ENCODE data around the gene RNF168.
"Not testable (repeated sequence)": the region's sequence is repeated elsewhere in the genome, so short reads cannot be mapped to it uniquely, and the experiment has no call there.

Gene RNF168

GRCh38 chr3:196517162-196517800 is 13.7 kb upstream of the RNF168 start:
- in situ Hi-C loops (cut with HindIII; ENCODE audit: low sequenced_read_pairs) = no loop called here

- in situ Hi-C loops (cut with HindIII; ENCODE audit: low sequenced_read_pairs) = no loop called here
These were observed 11.5 kb upstream of the RNF168 start, which contains the start of gene SMCO1 for GRCh38 chr3:196514913-196515621. SMCO1 (minus strand) TSS chr3:196515346; CDS start chr3:196515209, 137 bp downstream.

- in situ Hi-C loops (cut with HindIII; ENCODE audit: low sequenced_read_pairs) = no loop called here
These were observed 10.8 kb upstream of the RNF168 start for GRCh38 chr3:196514350-196514716.

GRCh38 chr3:196513697-196514349 is 10.3 kb upstream of the RNF168 start:
- in situ Hi-C loops (cut with HindIII; ENCODE audit: low sequenced_read_pairs) = no loop called here

GRCh38 chr3:196511646-196512425 is 8.3 kb upstream of the RNF168 start:
- in situ Hi-C loops (cut with HindIII; ENCODE audit: low sequenced_read_pairs) = not testable (repeated sequence)

GRCh38 chr3:196511108-196511507 is 7.5 kb upstream of the RNF168 start:
- in situ Hi-C loops (cut with HindIII; ENCODE audit: low sequenced_read_pairs) = not testable (repeated sequence)

- in situ Hi-C loops (cut with HindIII; ENCODE audit: low sequenced_read_pairs) = no loop called here
These were observed 3.1 kb upstream of the RNF168 start for GRCh38 chr3:196506687-196507086.

- in situ Hi-C loops (cut with HindIII; ENCODE audit: low sequenced_read_pairs) = no loop called here
These were observed 988 bp upstream of the RNF168 start for GRCh38 chr3:196504556-196504955.

- in situ Hi-C loops (cut with HindIII; ENCODE audit: low sequenced_read_pairs) = not testable (repeated sequence)
These were observed 470 bp upstream of the RNF168 start for GRCh38 chr3:196504077-196504398.

GRCh38 chr3:196502775-196503195 is 783 bp downstream of the RNF168 start:
- in situ Hi-C loops (cut with HindIII; ENCODE audit: low sequenced_read_pairs) = no loop called here

- in situ Hi-C loops (cut with HindIII; ENCODE audit: low sequenced_read_pairs) = no loop called here
These were observed 2.1 kb downstream of the RNF168 start for GRCh38 chr3:196501316-196502044.

- in situ Hi-C loops (cut with HindIII; ENCODE audit: low sequenced_read_pairs) = no loop called here
These were observed 3.6 kb downstream of the RNF168 start for GRCh38 chr3:196499807-196500524.

- in situ Hi-C loops (cut with HindIII; ENCODE audit: low sequenced_read_pairs) = no loop called here
These were observed 4.5 kb downstream of the RNF168 start for GRCh38 chr3:196499061-196499460.

- in situ Hi-C loops (cut with HindIII; ENCODE audit: low sequenced_read_pairs) = no loop called here
These were observed 5.3 kb downstream of the RNF168 start for GRCh38 chr3:196498297-196498696.

GRCh38 chr3:196496183-196496582 is 7.4 kb downstream of the RNF168 start:
- in situ Hi-C loops (cut with HindIII; ENCODE audit: low sequenced_read_pairs) = no loop called here

GRCh38 chr3:196493292-196493691 is 10.3 kb downstream of the RNF168 start:
- in situ Hi-C loops (cut with HindIII; ENCODE audit: low sequenced_read_pairs) = no loop called here

- in situ Hi-C loops (cut with HindIII; ENCODE audit: low sequenced_read_pairs) = no loop called here
These were observed 11.5 kb downstream of the RNF168 start for GRCh38 chr3:196492080-196492479.

GRCh38 chr3:196489747-196490146 is 13.8 kb downstream of the RNF168 start:
- in situ Hi-C loops (cut with HindIII; ENCODE audit: low sequenced_read_pairs) = no loop called here

GRCh38 chr3:196486263-196486662 is 17.3 kb downstream of the RNF168 start:
- in situ Hi-C loops (cut with HindIII; ENCODE audit: low sequenced_read_pairs) = no loop called here

GRCh38 chr3:196477678-196478077 is 25.9 kb downstream of the RNF168 start:
- in situ Hi-C loops (cut with HindIII; ENCODE audit: low sequenced_read_pairs) = no loop called here
